ENCODE data around the gene SCO2.

The SCO2 gene

DNA sequence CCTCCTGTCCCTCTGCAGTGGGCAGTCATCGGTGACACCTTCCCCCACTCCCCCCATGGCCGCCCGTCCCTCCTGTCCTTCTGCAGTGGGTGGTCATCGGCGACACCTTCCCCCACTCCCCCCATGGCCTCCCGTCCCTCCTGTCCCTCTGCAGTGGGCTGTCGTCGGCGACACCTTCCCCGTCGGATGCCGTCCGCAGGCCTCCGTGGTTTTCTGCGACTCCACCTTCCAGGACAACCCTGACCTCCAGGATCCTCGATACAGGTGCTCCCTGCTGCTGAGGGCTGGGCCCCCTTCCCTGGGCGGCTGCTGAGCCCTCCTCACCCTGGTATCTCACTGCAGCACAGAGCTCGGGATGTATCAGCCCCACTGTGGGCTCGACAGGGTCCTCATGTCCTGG lies 36.5 kb downstream of the SCO2 start:
- Histone ChIP-seq H3K27ac (ENCODE audit: low read depth, low read length, severe bottlenecking) (no peak overlapping the region), H3K4me1 (ENCODE audit: control insufficient read depth, insufficient read depth, low read length, poor library complexity, severe bottlenecking) (peaks cover 9% of the 10 kb centered on the region), H3K4me3 (ENCODE audit: extremely low read depth, insufficient read depth, low read length, poor library complexity, severe bottlenecking) (no peak overlapping the region), H3K36me3 (ENCODE audit: control insufficient read depth, insufficient read depth, low read length) (no peaks in the 10 kb centered on the region), H3K9me3 (ENCODE audit: control insufficient read depth, low read length) (no peaks in the 10 kb centered on the region)
- 83 to 88% methylated on average over 14 to 16 of the region's 19 CpGs for WGBS, 2 experiments (ENCODE audit: insufficient coverage in 2 of 2)

GRCh38 chr22:50488006-50488677 lies 37.3 kb downstream of the SCO2 start:
- peaks cover 9% of the 10 kb centered on the region for H3K4me1 ChIP-seq (ENCODE audit: control insufficient read depth, insufficient read depth, low read length, poor library complexity, severe bottlenecking)
- no peaks in the 10 kb centered on the region for H3K9me3 ChIP-seq (ENCODE audit: control insufficient read depth, low read length)
- 84 to 96% methylated on average over 8 to 13 of the region's 18 CpGs for WGBS, 2 experiments (ENCODE audit: insufficient coverage in 2 of 2)
- no peak overlapping the region for H3K27ac ChIP-seq (ENCODE audit: low read depth, low read length, severe bottlenecking)
- H3K4me3 ChIP-seq (ENCODE audit: extremely low read depth, insufficient read depth, low read length, poor library complexity, severe bottlenecking), result no peak overlapping the region
- no peaks in the 10 kb centered on the region for H3K36me3 ChIP-seq (ENCODE audit: control insufficient read depth, insufficient read depth, low read length)

GRCh38 chr22:50487290-50488005 lies 38.0 kb downstream of the SCO2 start:
- peaks cover 9% of the 10 kb centered on the region for H3K4me1 ChIP-seq (ENCODE audit: control insufficient read depth, insufficient read depth, low read length, poor library complexity, severe bottlenecking)

GRCh38 chr22:50486561-50487289 lies 38.7 kb downstream of the SCO2 start, which contains the start of gene MIOX:
TSS of gene MIOX (plus strand) at chr22:50486859. CDS start at chr22:50486898, 39 bp downstream.
- Histone ChIP-seq H3K4me1 (ENCODE audit: control insufficient read depth, insufficient read depth, low read length, poor library complexity, severe bottlenecking) (peaks cover 9% of the 10 kb centered on the region), H3K27ac (ENCODE audit: low read depth, low read length, severe bottlenecking) (no peak within 1 kb of the TSS), H3K4me3 (ENCODE audit: extremely low read depth, insufficient read depth, low read length, poor library complexity, severe bottlenecking) (no peak within 1 kb of the TSS), H3K36me3 (ENCODE audit: control insufficient read depth, insufficient read depth, low read length) (no peaks in the 10 kb centered on the region), H3K9me3 (ENCODE audit: control insufficient read depth, low read length) (no peaks in the 10 kb centered on the region)
- 81 to 83% methylated on average over 14 to 21 of the region's 23 CpGs for WGBS, 2 experiments (ENCODE audit: insufficient coverage in 2 of 2)

More at GRCh38 chr22:50487290-50488005, 38.0 kb downstream of the SCO2 start:
- H3K4me3 ChIP-seq (ENCODE audit: extremely low read depth, insufficient read depth, low read length, poor library complexity, severe bottlenecking), result no peak overlapping the region
- WGBS, 2 experiments (ENCODE audit: insufficient coverage in 2 of 2), result 93 to 96% methylated on average over 13 to 16 of the region's 23 CpGs
- no peak overlapping the region for H3K27ac ChIP-seq (ENCODE audit: low read depth, low read length, severe bottlenecking)
- no peaks in the 10 kb centered on the region for H3K36me3 ChIP-seq (ENCODE audit: control insufficient read depth, insufficient read depth, low read length)
- no peaks in the 10 kb centered on the region for H3K9me3 ChIP-seq (ENCODE audit: control insufficient read depth, low read length)

DNA sequence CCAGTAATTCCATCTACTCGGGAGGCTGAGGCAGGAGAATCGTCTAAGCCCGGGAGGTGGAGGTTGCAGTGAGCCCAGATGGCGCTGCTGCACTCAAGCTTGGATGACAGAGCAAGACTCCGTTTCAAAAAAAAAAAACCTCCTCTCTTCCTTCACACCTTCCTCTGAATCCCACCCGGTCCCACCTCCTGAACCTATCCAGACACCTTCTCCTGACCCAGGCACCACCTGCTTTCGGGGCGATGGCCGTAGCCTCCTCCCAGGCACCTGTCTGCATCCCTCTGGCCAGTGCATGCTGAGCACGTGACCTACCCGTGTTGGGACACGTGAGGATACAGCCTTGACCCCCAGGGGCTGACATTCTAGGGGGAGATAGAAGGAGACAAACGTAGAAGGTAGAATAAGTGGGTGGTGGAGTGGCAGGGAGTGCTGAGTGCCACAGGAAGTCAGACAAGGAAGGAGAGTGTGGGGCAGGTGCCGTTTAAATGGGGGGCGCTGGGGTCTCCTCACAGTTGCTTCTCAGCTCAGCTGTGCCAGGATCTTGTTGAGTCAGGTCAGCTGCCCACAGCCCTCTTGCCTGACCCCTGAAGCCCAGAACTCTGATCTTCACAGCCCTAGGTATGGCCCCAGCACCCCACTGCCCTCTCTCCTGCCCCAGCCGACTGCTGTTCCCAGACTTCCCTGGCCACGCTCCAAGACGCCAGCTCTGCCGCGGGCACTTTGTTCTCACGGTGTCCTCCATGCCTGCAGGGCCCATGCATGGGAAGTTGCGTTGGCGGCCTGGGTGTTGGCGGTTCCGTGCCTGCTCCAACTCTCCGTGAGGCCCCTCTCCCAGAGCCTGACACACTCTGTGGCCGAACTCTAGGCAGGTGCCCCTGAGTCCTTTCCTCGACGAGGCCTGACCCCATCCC lies 39.9 kb downstream of the SCO2 start:
- Histone ChIP-seq H3K4me3 (ENCODE audit: extremely low read depth, insufficient read depth, low read length, poor library complexity, severe bottlenecking) (no peak overlapping the region), H3K4me1 (ENCODE audit: control insufficient read depth, insufficient read depth, low read length, poor library complexity, severe bottlenecking) (peaks cover 9% of the 10 kb centered on the region), H3K36me3 (ENCODE audit: control insufficient read depth, insufficient read depth, low read length) (no peaks in the 10 kb centered on the region), H3K27ac (ENCODE audit: low read depth, low read length, severe bottlenecking) (no peak overlapping the region), H3K9me3 (ENCODE audit: control insufficient read depth, low read length) (no peaks in the 10 kb centered on the region)
- WGBS, 2 experiments (ENCODE audit: insufficient coverage in 2 of 2), result 88% methylated on average over 29 of the region's 29 CpGs

DNA sequence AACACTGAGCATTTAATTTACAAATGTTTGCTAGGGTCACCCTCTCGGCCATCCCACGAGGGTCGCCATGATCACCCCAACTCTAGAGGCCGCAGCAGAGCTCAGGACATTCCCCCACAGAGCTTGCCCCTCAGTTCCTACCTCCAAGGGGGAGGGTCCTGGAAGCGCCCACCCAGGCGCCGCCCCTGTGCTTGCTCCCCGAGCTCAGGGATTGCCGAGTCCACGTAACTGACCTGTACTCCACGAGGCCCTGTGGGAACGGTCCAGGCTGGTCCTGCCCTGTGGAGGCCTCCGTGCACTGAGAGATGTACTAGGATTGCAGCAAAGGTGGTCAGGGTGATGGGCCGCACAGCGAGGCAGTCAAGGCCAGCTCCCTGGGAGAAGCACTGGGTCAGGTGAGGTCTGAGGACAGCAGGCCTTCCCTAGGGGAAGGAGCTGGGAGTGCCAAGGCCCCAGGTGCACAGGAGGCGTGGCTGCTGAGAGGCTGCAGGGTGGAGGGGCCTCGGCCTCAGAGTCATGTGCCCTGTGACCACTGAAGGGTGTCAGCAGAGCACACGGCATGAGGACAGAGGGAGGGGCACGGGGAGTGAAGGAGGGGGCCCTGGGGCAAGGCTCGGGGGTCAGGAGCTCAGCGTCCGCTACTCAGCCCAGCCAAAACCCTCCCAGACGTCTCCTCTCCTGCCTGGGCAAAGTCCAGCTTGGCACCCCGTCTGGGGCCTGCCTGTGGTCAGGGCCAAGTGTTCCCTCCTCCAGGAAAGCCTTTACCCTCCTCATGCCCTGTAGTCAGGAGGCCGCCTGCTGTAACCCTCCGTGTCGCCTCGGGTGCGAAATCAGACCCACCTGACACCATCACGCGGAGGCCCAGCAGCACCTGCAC lies 41.2 kb downstream of the SCO2 start:
- Histone ChIP-seq H3K9me3 (ENCODE audit: control insufficient read depth, low read length) (no peaks in the 10 kb centered on the region), H3K27ac (ENCODE audit: low read depth, low read length, severe bottlenecking) (no peak overlapping the region), H3K36me3 (ENCODE audit: control insufficient read depth, insufficient read depth, low read length) (no peaks in the 10 kb centered on the region), H3K4me1 (ENCODE audit: control insufficient read depth, insufficient read depth, low read length, poor library complexity, severe bottlenecking) (peaks cover 9% of the 10 kb centered on the region), H3K4me3 (ENCODE audit: extremely low read depth, insufficient read depth, low read length, poor library complexity, severe bottlenecking) (no peak overlapping the region)
- 85 to 90% methylated on average over 30 to 31 of the region's 31 CpGs for WGBS, 2 experiments (ENCODE audit: insufficient coverage in 2 of 2)

DNA sequence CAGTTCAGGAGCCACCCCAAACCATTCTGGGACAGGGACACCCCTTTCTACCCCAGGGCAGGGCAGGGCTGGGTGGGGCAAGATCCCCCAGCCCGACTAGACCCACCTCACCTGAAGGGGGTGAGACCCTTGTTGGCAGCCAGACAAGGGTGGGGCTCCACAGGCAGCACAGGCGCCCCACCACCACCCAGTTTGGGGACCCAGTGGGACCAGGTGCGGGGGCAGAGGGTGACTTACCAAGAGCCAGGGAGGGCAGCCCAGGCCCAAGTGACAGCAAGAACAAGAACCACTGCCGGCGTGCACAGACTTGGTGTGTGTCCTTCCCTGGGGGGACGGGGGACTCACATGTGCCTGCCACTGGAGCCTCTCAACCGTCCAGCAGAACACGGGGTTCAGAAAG lies 41.8 kb downstream of the SCO2 start:
- Histone ChIP-seq H3K36me3 (ENCODE audit: control insufficient read depth, insufficient read depth, low read length) (no peaks in the 10 kb centered on the region), H3K27ac (ENCODE audit: low read depth, low read length, severe bottlenecking) (no peak overlapping the region), H3K9me3 (ENCODE audit: control insufficient read depth, low read length) (no peaks in the 10 kb centered on the region), H3K4me1 (ENCODE audit: control insufficient read depth, insufficient read depth, low read length, poor library complexity, severe bottlenecking) (peaks cover 9% of the 10 kb centered on the region), H3K4me3 (ENCODE audit: extremely low read depth, insufficient read depth, low read length, poor library complexity, severe bottlenecking) (no peak overlapping the region)
- 95 to 96% methylated on average over 7 to 8 of the region's 8 CpGs for WGBS, 2 experiments (ENCODE audit: insufficient coverage in 2 of 2)

DNA sequence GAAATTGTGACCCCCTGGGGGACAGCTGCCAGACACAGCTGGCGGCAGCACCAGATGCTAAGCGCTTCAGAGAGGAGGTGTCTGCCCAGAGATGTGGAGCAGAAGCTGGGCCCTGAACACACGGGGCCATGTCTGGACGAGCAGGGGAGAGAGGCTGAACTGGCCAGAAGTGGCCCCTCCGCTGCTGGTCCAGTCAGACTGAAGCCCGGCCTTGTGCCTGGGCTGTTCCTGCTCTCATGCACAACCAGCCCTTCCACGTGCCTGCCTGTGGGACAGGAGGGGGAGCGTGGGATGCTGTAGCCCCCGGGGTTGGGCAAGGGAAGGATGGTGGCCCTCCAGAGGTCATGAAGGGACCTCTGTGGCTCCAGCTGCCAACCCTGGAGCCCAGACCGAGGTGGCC lies 42.3 kb downstream of the SCO2 start:
- Histone ChIP-seq H3K4me1 (ENCODE audit: control insufficient read depth, insufficient read depth, low read length, poor library complexity, severe bottlenecking) (peaks cover 9% of the 10 kb centered on the region), H3K27ac (ENCODE audit: low read depth, low read length, severe bottlenecking) (no peak overlapping the region), H3K4me3 (ENCODE audit: extremely low read depth, insufficient read depth, low read length, poor library complexity, severe bottlenecking) (no peak overlapping the region), H3K9me3 (ENCODE audit: control insufficient read depth, low read length) (no peaks in the 10 kb centered on the region), H3K36me3 (ENCODE audit: control insufficient read depth, insufficient read depth, low read length) (no peaks in the 10 kb centered on the region)
- WGBS, 2 experiments (ENCODE audit: insufficient coverage in 2 of 2), result 87 to 91% methylated on average over 7 to 8 of the region's 10 CpGs

GRCh38 chr22:50482107-50483074 lies 43.0 kb downstream of the SCO2 start:
- Histone ChIP-seq H3K9me3 (ENCODE audit: control insufficient read depth, low read length) (no peaks in the 10 kb centered on the region), H3K4me1 (ENCODE audit: control insufficient read depth, insufficient read depth, low read length, poor library complexity, severe bottlenecking) (peaks cover 9% of the 10 kb centered on the region), H3K4me3 (ENCODE audit: extremely low read depth, insufficient read depth, low read length, poor library complexity, severe bottlenecking) (peak overlapping the region; percentile 52), H3K36me3 (ENCODE audit: control insufficient read depth, insufficient read depth, low read length) (no peaks in the 10 kb centered on the region), H3K27ac (ENCODE audit: low read depth, low read length, severe bottlenecking) (no peak overlapping the region)
- WGBS, 2 experiments (ENCODE audit: insufficient coverage in 2 of 2), result 79 to 86% methylated on average over 28 to 35 of the region's 35 CpGs
